PC-3 (cell line): Measurements from ENCODE around the gene VTN.

Experiments
- CTCF ChIP-seq: fragments of 300-600 bp; sonication (generic); conservative IDR thresholded peaks from 2 replicates; pipeline ENCODE4 v1.5.1; 2017; ENCODE audit warnings: antibody characterized with exemption, low read depth, mild to moderate bottlenecking, low read length
- EZH2 ChIP-seq: fragments of 300-600 bp; sonication (generic); IDR thresholded peaks from one replicate; pipeline ENCODE4 v1.6.1; 2017; ENCODE audit warnings: antibody characterized with exemption, mild to moderate bottlenecking, low read length; ENCODE audit not compliant: unreplicated experiment
- EZH2phosphoT487 ChIP-seq: fragments of 300-600 bp; sonication (generic); IDR thresholded peaks from 2 replicates; pipeline ENCODE4 v1.6.1; 2018; ENCODE audit warnings: mild to moderate bottlenecking, antibody characterized with exemption, low read length, borderline replicate concordance

GRCh38 chr17:28405632-28406472 is 35.7 kb upstream of the VTN start, which contains the start of gene SLC46A1:
- TF ChIP-seq EZH2phosphoT487 (peak; percentile 86), CTCF (no peak), EZH2 (no peak)
